CD8-positive, alpha-beta memory T cell (primary cell): ENCODE results near the gene LCMT2. TPM values are rescaled to one million over a fixed set of nuclear protein-coding genes. Genes with fewer than 3 reads are reported as not detected.
"Not testable (repeated sequence)": the region's sequence is repeated elsewhere in the genome, so short reads cannot be mapped to it uniquely, and the experiment has no call there.

Experiments used
- CTCF ChIA-PET: fragments of 350-600 bp; sonication (Branson Sonifier 250); formaldehyde crosslinking; loops from one replicate; lab custom pipeline; 2021; ENCODE audit warnings: antibody characterized with exemption; lab: Charles Lee
- POLR2A ChIA-PET: fragments of 350-600 bp; sonication (Branson Sonifier 250); formaldehyde crosslinking; loops from one replicate; lab custom pipeline; 2021; ENCODE audit warnings: antibody characterized with exemption; lab: Charles Lee
- DNase-seq, 5 donors: peaks; one replicate each; pipeline versions ENCODE4 v3.0.0 to v3.0.0-alpha.2; 2020 to 2022; ENCODE audit warnings: mixed read lengths in 1 of 5
- H3K27ac ChIP-seq: one replicate; pipeline ENCODE4 v1.7.0; 2013; ENCODE audit warnings: low read depth, mild to moderate bottlenecking, low read length, moderate library complexity
- H3K27me3 ChIP-seq: 2 replicates; pipeline ENCODE4 v1.7.0; 2013; ENCODE audit warnings: low read length, mild to moderate bottlenecking; ENCODE audit not compliant: insufficient read depth, poor library complexity, severe bottlenecking
- H3K36me3 ChIP-seq: 2 replicates; pipeline ENCODE4 v1.7.0; 2013; ENCODE audit warnings: mild to moderate bottlenecking, low read length, moderate library complexity; ENCODE audit not compliant: insufficient read depth
- H3K4me1 ChIP-seq: 2 replicates; pipeline ENCODE4 v1.7.0; 2013; ENCODE audit warnings: mild to moderate bottlenecking, low read length, moderate library complexity; ENCODE audit not compliant: insufficient read depth
- H3K4me3 ChIP-seq: 2 replicates; pipeline ENCODE4 v1.7.0; 2013; ENCODE audit warnings: mild to moderate bottlenecking, low read length
- H3K9me3 ChIP-seq: 2 replicates; pipeline ENCODE4 v1.7.0; 2013; ENCODE audit warnings: mild to moderate bottlenecking, low read length
- H3K27ac Mint-ChIP-seq, 8 donors: one replicate each; pipeline ENCODE4 v1.8.0; 2020 to 2021; ENCODE audit warnings: mixed read lengths in 8 of 8, mild to moderate bottlenecking in 6 of 8, inconsistent platforms in 3 of 8, moderate library complexity in 3 of 8
- H3K27me3 Mint-ChIP-seq, 2 donors: one replicate each; pipeline ENCODE4 v1.8.0; 2020 to 2021; ENCODE audit warnings: mixed read lengths in 2 of 2, mild to moderate bottlenecking in 1 of 2, moderate library complexity in 1 of 2
- H3K36me3 Mint-ChIP-seq, 3 donors: one replicate each; pipeline ENCODE4 v1.8.0; 2020 to 2021; ENCODE audit warnings: mixed read lengths in 3 of 3, inconsistent platforms in 1 of 3, mild to moderate bottlenecking in 1 of 3
- H3K4me1 Mint-ChIP-seq, 3 donors: one replicate each; pipeline ENCODE4 v1.8.0; 2020 to 2021; ENCODE audit warnings: mixed read lengths in 3 of 3, inconsistent platforms in 1 of 3, mild to moderate bottlenecking in 1 of 3
- H3K4me3 Mint-ChIP-seq, 7 donors: one replicate each; pipeline ENCODE4 v1.8.0; 2020 to 2021; ENCODE audit warnings: mixed read lengths in 7 of 7, mild to moderate bottlenecking in 6 of 7, moderate library complexity in 4 of 7, inconsistent platforms in 2 of 7
- H3K9me3 Mint-ChIP-seq, 5 donors: one replicate each; pipeline ENCODE4 v1.8.0; 2020 to 2022; ENCODE audit warnings: mixed read lengths in 5 of 5, mild to moderate bottlenecking in 3 of 5, moderate library complexity in 2 of 5, inconsistent platforms in 1 of 5
- polyA plus RNA-seq: library from polyadenylated mRNA; unstranded; fragments of 300-500 nt; fragmentation: Illumina TruSeq; gene quantifications from one replicate; pipeline ENCODE4 v1.2.3, GENCODE V29; 2021
- total RNA-seq, 2 experiments: library from RNA; stranded (reverse); gene quantifications; one replicate each; pipeline ENCODE4 v1.2.3, GENCODE V29; 2021

The LCMT2 gene
- total and polyA plus RNA-seq, 3 experiments from 2014 or later, result 4.4 to 16.5 (median 14.9) TPM

DNA sequence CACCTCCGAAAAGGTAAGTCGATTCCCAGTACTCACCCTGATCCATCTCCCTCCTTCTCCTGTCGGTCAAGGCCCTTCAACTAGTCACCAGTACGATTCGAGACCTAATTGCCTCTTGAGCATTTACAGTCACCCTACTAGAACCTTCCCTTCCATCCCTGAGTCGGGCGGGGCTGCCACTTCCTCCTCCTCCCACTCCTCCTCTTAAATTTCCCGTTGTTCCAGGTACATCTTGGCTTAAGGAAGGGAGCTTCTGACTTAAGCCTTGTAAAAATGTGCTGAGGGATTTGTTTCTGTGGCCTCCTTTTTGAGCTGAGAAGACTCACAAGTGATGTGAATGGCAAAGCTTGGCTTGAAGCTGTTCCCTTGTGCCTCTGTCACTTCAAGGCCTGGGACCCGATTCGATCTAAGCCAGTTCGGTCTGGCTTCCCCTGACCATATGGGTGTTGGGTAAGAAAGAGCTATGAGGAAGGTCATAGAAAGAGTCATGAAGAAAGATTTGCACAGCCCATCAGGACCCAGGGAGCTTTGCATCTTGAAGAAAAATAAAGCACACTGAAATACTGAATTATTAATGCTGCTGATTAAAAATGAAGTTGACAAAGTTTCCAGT is 28.1 kb downstream of the LCMT2 start, which contains the start of gene TGM7:
Gene TGM7, minus strand, starts transcription at position 51 of the 613 bp plus-strand sequence.
- Mint-ChIP-seq H3K4me3 (no peak within 1 kb of the TSS), H3K27ac (no peak within 1 kb of the TSS), H3K27me3 (peaks cover 14 to 56% of the 10 kb centered on the region in 2 donors), H3K9me3 (no peaks in the 10 kb centered on the region), H3K36me3 (peaks cover 0 to 1% (median 0%) of the 10 kb centered on the region in 3 donors), H3K4me1 (no peaks in the 10 kb centered on the region)
- no peak within 1 kb of the TSS for H3K4me3 ChIP-seq
- H3K27me3 ChIP-seq, result no peaks in the 10 kb centered on the region
- no peak within 1 kb of the TSS for H3K27ac ChIP-seq
- H3K4me1 ChIP-seq, result no peaks in the 10 kb centered on the region
- no peaks in the 10 kb centered on the region for H3K9me3 ChIP-seq
- POLR2A ChIA-PET, result no interaction called here
- no peaks in the 10 kb centered on the region for H3K36me3 ChIP-seq
- no peak for DNase-seq
- CTCF ChIA-PET, result interaction anchor here (0.7 to 1.1 kb wide), 2 partner anchors 55 to 77 kb away, joined by 3 read pairs; no protein-coding TSS in a partner anchor

- no peak overlapping the region for H3K4me3 ChIP-seq
- ChIA-PET CTCF (no interaction called here), POLR2A (no interaction called here)
- no peak overlapping the region for H3K4me3 Mint-ChIP-seq
- DNase-seq, result no peak
- H3K27me3 Mint-ChIP-seq, result peaks cover 19 to 52% of the 10 kb centered on the region in 2 donors
- H3K4me1 ChIP-seq, result no peaks in the 10 kb centered on the region
- peaks cover 0 to 1% (median 0%) of the 10 kb centered on the region in 3 donors for H3K36me3 Mint-ChIP-seq
- no peaks in the 10 kb centered on the region for H3K4me1 Mint-ChIP-seq
- H3K27ac ChIP-seq, result no peak overlapping the region
- no peaks in the 10 kb centered on the region for H3K9me3 Mint-ChIP-seq
- no peaks in the 10 kb centered on the region for H3K9me3 ChIP-seq
- H3K36me3 ChIP-seq, result no peaks in the 10 kb centered on the region
- H3K27ac Mint-ChIP-seq, result no peak overlapping the region
- peaks cover under 1% of the 10 kb centered on the region for H3K27me3 ChIP-seq
These were observed 30.5 kb downstream of the LCMT2 start for GRCh38 chr15:43299884-43300283.

- ChIA-PET CTCF (no interaction called here), POLR2A (no interaction called here)
- Mint-ChIP-seq H3K27ac (no peak overlapping the region), H3K27me3 (peaks cover 23 to 56% of the 10 kb centered on the region in 2 donors), H3K36me3 (peaks cover 0 to 1% (median 0%) of the 10 kb centered on the region in 3 donors), H3K4me1 (no peaks in the 10 kb centered on the region), H3K9me3 (no peaks in the 10 kb centered on the region), H3K4me3 (no peak overlapping the region)
- H3K27me3 ChIP-seq, result peaks cover 5% of the 10 kb centered on the region
- no peak overlapping the region for H3K4me3 ChIP-seq
- no peak for DNase-seq
- H3K9me3 ChIP-seq, result no peaks in the 10 kb centered on the region
- no peaks in the 10 kb centered on the region for H3K4me1 ChIP-seq
- no peaks in the 10 kb centered on the region for H3K36me3 ChIP-seq
- H3K27ac ChIP-seq, result no peak overlapping the region
These were observed 31.0 kb downstream of the LCMT2 start for GRCh38 chr15:43299411-43299810.

- no peaks in the 10 kb centered on the region for H3K36me3 ChIP-seq
- H3K4me1 ChIP-seq, result no peaks in the 10 kb centered on the region
- Mint-ChIP-seq H3K9me3 (no peaks in the 10 kb centered on the region), H3K4me1 (peaks cover 0 to 10% (median 3%) of the 10 kb centered on the region in 3 donors), H3K27ac (no peak overlapping the region), H3K27me3 (peaks cover 33 to 68% of the 10 kb centered on the region in 2 donors), H3K36me3 (no peaks in the 10 kb centered on the region), H3K4me3 (no peak overlapping the region)
- POLR2A ChIA-PET, result no interaction called here
- DNase-seq, result no peak
- no peak overlapping the region for H3K4me3 ChIP-seq
- CTCF ChIA-PET, result no interaction called here
- H3K27me3 ChIP-seq, result peaks cover 6% of the 10 kb centered on the region
- H3K27ac ChIP-seq, result no peak overlapping the region
- H3K9me3 ChIP-seq, result no peaks in the 10 kb centered on the region
These were observed 36.2 kb downstream of the LCMT2 start for GRCh38 chr15:43294091-43294706.

DNA sequence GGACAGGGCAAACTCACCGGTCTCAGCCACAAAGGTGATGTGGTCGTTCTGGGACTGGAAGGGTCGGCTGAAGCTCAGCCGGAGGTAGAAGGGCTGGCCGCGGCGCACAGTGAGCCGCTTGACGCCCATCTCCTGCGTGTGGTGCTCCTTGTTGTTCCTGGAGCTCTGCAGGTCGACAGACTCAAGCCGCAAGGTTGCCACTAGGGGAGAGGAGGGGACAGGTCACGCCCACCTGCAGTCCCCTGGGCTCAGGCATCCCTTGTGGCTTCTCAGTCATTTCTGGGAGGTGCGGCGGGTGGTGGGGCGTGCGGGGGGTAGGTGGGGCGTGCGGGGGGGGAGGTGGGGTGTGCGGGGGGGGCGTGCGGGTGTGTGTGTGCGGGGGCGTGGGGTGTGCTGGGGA is 36.9 kb downstream of the LCMT2 start:
- POLR2A ChIA-PET, result no interaction called here

DNA sequence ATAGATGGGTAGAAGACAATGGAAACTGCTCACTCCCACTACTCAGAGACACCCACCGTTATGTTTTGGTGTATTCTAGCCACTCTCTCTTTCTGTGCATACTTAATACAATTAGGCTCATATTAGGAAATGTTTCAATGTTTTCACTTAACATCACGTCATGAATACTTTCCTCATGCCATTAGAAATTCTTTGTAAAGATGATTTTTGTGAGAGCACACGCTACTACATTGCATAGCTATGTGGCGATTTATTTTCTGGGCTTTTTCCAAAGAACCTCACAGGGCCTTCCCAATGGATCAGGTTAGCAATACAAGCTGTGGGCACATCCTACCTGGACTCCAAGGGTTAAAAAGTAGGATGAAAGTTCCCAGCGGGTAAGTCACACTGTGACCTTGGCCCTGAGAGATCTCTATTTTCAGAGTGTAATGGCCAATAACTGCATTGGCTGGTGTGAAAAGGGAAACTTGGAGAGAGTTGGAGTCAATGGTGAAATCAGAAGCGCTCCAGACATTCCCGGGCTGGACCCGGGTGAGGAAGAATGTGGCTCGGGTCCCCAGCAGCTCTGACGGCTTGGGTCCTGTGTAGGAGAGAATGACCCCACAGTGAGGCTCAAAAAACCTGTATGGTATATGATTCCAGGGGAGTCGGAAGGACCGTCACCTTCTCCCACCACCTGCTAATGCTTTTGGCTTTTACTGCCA is 37.8 kb downstream of the LCMT2 start:
- peaks cover 31 to 64% of the 10 kb centered on the region in 2 donors for H3K27me3 Mint-ChIP-seq
- no peak overlapping the region for H3K27ac ChIP-seq
- H3K27me3 ChIP-seq, result peaks cover 6% of the 10 kb centered on the region
- ChIA-PET CTCF (no interaction called here), POLR2A (no interaction called here)
- H3K27ac Mint-ChIP-seq, result no peak overlapping the region
- no peak for DNase-seq
- H3K9me3 ChIP-seq, result no peaks in the 10 kb centered on the region
- H3K36me3 Mint-ChIP-seq, result no peaks in the 10 kb centered on the region
- peaks cover 0 to 10% (median 3%) of the 10 kb centered on the region in 3 donors for H3K4me1 Mint-ChIP-seq
- H3K4me1 ChIP-seq, result no peaks in the 10 kb centered on the region
- H3K4me3 ChIP-seq, result no peak overlapping the region
- no peak overlapping the region for H3K4me3 Mint-ChIP-seq
- H3K36me3 ChIP-seq, result no peaks in the 10 kb centered on the region
- no peaks in the 10 kb centered on the region for H3K9me3 Mint-ChIP-seq

More for the DNA sequence above, 36.9 kb downstream of the LCMT2 start:
- Mint-ChIP-seq H3K4me3 (no peak overlapping the region), H3K4me1 (peaks cover 0 to 10% (median 3%) of the 10 kb centered on the region in 3 donors), H3K36me3 (no peaks in the 10 kb centered on the region), H3K9me3 (no peaks in the 10 kb centered on the region), H3K27me3 (peaks cover 33 to 64% of the 10 kb centered on the region in 2 donors), H3K27ac (peak overlapping the region in 1 of 8 donors; percentile 55)
- CTCF ChIA-PET, result no interaction called here
- Histone ChIP-seq H3K9me3 (no peaks in the 10 kb centered on the region), H3K27ac (no peak overlapping the region), H3K27me3 (peaks cover 6% of the 10 kb centered on the region), H3K4me1 (no peaks in the 10 kb centered on the region), H3K36me3 (no peaks in the 10 kb centered on the region), H3K4me3 (no peak overlapping the region)
- peak in 2 of 5 donors; percentile 2 to 4 for DNase-seq

GRCh38 chr15:43289656-43290055 is 40.7 kb downstream of the LCMT2 start:
- H3K9me3 Mint-ChIP-seq, CTCF ChIA-PET, H3K27me3 ChIP-seq, H3K27ac Mint-ChIP-seq, H3K4me1 ChIP-seq, H3K9me3 ChIP-seq, H3K27ac ChIP-seq, H3K4me3 ChIP-seq, H3K36me3 ChIP-seq, POLR2A ChIA-PET, DNase-seq, H3K36me3 Mint-ChIP-seq, H3K4me3 Mint-ChIP-seq, H3K4me1 Mint-ChIP-seq: not testable (repeated sequence)
- peaks cover 18 to 50% of the 10 kb centered on the region in 2 donors for H3K27me3 Mint-ChIP-seq

DNA sequence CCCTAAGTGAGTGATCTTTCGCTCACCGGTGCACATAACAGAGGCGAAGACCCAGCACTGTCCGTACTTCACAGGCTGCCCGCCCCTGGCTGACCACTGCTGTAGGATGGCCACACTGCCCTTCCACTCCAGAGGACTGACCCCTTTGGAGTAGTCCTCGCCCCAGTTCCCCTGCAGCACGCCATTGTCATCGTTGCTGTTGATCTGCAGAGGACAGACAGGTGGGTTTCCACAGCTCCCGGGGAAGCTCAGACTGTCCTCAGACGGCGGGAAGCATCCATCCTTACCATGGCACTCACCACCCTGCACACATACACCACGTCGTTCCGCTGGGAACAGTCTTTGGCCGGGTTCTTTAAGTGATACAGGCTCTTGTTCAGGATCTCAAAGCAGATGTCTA is 43.1 kb downstream of the LCMT2 start:
- no peaks in the 10 kb centered on the region for H3K36me3 ChIP-seq
- Mint-ChIP-seq H3K4me3 (no peak overlapping the region), H3K4me1 (peaks cover 0 to 4% (median 0%) of the 10 kb centered on the region in 3 donors), H3K27me3 (peaks cover 5 to 33% of the 10 kb centered on the region in 2 donors), H3K36me3 (no peaks in the 10 kb centered on the region), H3K9me3 (no peaks in the 10 kb centered on the region), H3K27ac (peak overlapping the region in 1 of 8 donors; percentile 17)
- no peak for DNase-seq
- no peak overlapping the region for H3K27ac ChIP-seq
- ChIA-PET POLR2A (no interaction called here), CTCF (interaction anchor here (1.2 to 5.2 kb wide), 4 partner anchors 11 to 73 kb away, joined by 3 to 66 read pairs (median 12); no protein-coding TSS in a partner anchor)
- H3K9me3 ChIP-seq, result no peaks in the 10 kb centered on the region
- H3K4me3 ChIP-seq, result no peak overlapping the region
- H3K4me1 ChIP-seq, result no peaks in the 10 kb centered on the region
- no peaks in the 10 kb centered on the region for H3K27me3 ChIP-seq
